ENCODE data around the gene FIGNL2.

Gene FIGNL2

DNA sequence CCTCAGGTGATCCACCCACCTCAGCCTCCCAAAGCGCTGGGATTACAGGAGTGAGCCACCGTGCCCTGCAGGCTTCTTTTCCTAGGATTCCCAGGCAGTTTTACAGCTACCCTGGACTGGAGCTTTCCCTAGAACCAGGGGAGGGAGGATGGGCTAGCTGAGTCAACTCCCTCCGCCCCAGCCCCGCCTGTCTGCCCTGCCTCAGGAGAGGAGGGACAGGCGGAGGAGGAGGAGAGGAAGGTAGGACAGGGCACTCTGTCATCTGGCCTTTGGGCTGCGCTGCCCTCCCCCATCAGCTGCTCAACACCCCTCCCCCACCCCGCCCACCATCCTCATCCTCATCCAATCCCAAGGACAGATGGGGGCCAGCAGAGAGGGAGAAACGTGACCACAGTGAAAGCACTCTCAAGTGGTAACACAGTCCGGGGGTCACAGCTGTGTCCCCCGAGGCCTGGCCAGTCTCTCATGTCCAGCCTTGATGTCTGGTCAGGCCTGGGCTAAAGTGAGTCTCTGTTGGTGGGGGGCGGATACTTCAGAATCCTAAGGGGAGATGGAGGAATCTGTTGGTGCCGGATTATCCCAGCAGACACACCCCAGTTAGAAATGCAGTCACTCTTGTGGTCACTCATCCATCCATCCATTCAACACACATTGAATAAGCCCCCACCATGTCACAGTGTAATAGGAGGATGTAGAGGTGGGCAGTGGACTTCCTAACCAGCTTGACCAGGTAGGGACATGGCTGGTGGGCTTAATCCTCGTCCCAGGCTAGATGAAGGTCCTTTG, 12.3 kb downstream of the FIGNL2 start:
- Histone ChIP-seq H3K4me3 (ENCODE audit: low read length in 2 of 2) (no peak overlapping the region), H3K9ac (ENCODE audit: low read depth, low read length, poor library complexity) (no peak overlapping the region), H2AFZ (ENCODE audit: low read length) (no peak overlapping the region), H3K14ac (ENCODE audit: low read length) (no peak overlapping the region), H3K27me3 (ENCODE audit: control insufficient read depth in 3 of 3, insufficient read depth in 3 of 3, low read depth in 1 of 3, low read length in 3 of 3) (no peaks in the 10 kb centered on the region), H3K4me1 (ENCODE audit: control insufficient read depth in 2 of 2, insufficient read depth in 1 of 2, low read depth in 1 of 2, low read length in 2 of 2) (peaks cover 28 to 67% of the 10 kb centered on the region in 2 donors), H3K4ac (ENCODE audit: low read length) (no peak overlapping the region), H3K9me3 (replicated peaks in 1 of 2; ENCODE audit: control insufficient read depth in 2 of 2, insufficient read depth in 1 of 2, low read depth in 1 of 2, low read length in 2 of 2) (no peaks in the 10 kb centered on the region), H2BK120ac (ENCODE audit: low read depth, low read length) (peak overlapping the region; percentile 35), H3K79me1 (ENCODE audit: low read depth, low read length) (peaks cover 2% of the 10 kb centered on the region), H4K8ac (ENCODE audit: low read depth, low read length) (no peak overlapping the region), H2AK5ac (ENCODE audit: low read depth, low read length) (peak overlapping the region; percentile 53), H2BK5ac (ENCODE audit: low read length) (no peak overlapping the region), H2BK15ac (ENCODE audit: low read length) (no peak overlapping the region), H4K91ac (ENCODE audit: low read depth, low read length, poor library complexity) (no peak overlapping the region), H3K18ac (ENCODE audit: low read length) (peak overlapping the region; percentile 73), H3K4me2 (ENCODE audit: insufficient read depth, low read length, poor library complexity, severe bottlenecking) (no peak overlapping the region), H3K27ac (replicated peaks; ENCODE audit: low read length) (peak overlapping the region; percentile 74), H2BK12ac (ENCODE audit: low read length) (no peak overlapping the region), H3K23ac (ENCODE audit: low read depth, low read length, poor library complexity) (no peak overlapping the region), H3K36me3 (replicated peaks in 1 of 2; ENCODE audit: control insufficient read depth in 2 of 2, insufficient read depth in 2 of 2, low read length in 2 of 2) (peaks cover 0 to 30% of the 10 kb centered on the region in 2 donors)
- WGBS, 2 donors (ENCODE audit: extremely low coverage in 2 of 2, insufficient read length in 2 of 2, insufficient replicate concordance in 1 of 2), result no CpG with 5 or more reads among the region's 13 CpGs
- no peak for DNase-seq (ENCODE audit: low spot score)

DNA sequence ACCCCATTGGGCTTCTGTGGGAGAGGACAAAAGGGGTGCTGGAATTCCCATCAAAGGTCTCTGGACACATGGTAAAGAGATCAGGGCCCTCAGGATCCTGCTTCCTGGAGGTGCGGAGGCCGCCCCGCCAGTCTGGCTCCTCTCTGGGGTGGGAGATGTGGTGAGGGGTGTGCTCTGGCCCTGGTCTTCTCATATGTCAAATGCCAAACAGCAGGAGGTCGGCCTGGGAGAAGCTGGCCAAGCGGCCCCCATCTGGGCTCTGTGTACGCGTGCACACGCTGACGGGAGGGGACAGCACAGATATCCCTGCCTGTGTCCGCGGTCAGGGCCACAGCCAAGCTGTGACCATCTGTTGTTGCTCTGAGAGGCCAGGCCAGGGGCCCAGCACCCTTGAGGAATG, 14.1 kb downstream of the FIGNL2 start:
- H2AFZ ChIP-seq (ENCODE audit: low read length), result no peak overlapping the region
- no peak overlapping the region for H2BK120ac ChIP-seq (ENCODE audit: low read depth, low read length)
- no peak overlapping the region for H2BK5ac ChIP-seq (ENCODE audit: low read length)
- no peak overlapping the region for H2BK12ac ChIP-seq (ENCODE audit: low read length)
- no peak overlapping the region for H3K4me2 ChIP-seq (ENCODE audit: insufficient read depth, low read length, poor library complexity, severe bottlenecking)
- no peak overlapping the region for H4K8ac ChIP-seq (ENCODE audit: low read depth, low read length)
- no peak overlapping the region for H3K9ac ChIP-seq (ENCODE audit: low read depth, low read length, poor library complexity)
- H3K36me3 ChIP-seq (replicated peaks in 1 of 2; ENCODE audit: control insufficient read depth in 2 of 2, insufficient read depth in 2 of 2, low read length in 2 of 2), result peaks cover 0 to 18% of the 10 kb centered on the region in 2 donors
- no peak overlapping the region for H3K23ac ChIP-seq (ENCODE audit: low read depth, low read length, poor library complexity)
- DNase-seq (ENCODE audit: low spot score), result no peak
- H2AK5ac ChIP-seq (ENCODE audit: low read depth, low read length), result peak overlapping the region; percentile 27
- H3K4me1 ChIP-seq (ENCODE audit: control insufficient read depth in 2 of 2, insufficient read depth in 1 of 2, low read depth in 1 of 2, low read length in 2 of 2), result peaks cover 34 to 63% of the 10 kb centered on the region in 2 donors
- WGBS, 2 donors (ENCODE audit: extremely low coverage in 2 of 2, insufficient read length in 2 of 2, insufficient replicate concordance in 1 of 2), result no CpG with 5 or more reads among the region's 11 CpGs
- H4K91ac ChIP-seq (ENCODE audit: low read depth, low read length, poor library complexity), result no peak overlapping the region
- no peak overlapping the region for H3K4me3 ChIP-seq (ENCODE audit: low read length in 2 of 2)
- H3K18ac ChIP-seq (ENCODE audit: low read length), result no peak overlapping the region
- H3K9me3 ChIP-seq (replicated peaks in 1 of 2; ENCODE audit: control insufficient read depth in 2 of 2, insufficient read depth in 1 of 2, low read depth in 1 of 2, low read length in 2 of 2), result no peaks in the 10 kb centered on the region
- H3K27ac ChIP-seq (replicated peaks; ENCODE audit: low read length), result no peak overlapping the region
- no peak overlapping the region for H2BK15ac ChIP-seq (ENCODE audit: low read length)
- H3K27me3 ChIP-seq (ENCODE audit: control insufficient read depth in 3 of 3, insufficient read depth in 3 of 3, low read depth in 1 of 3, low read length in 3 of 3), result no peaks in the 10 kb centered on the region
- peaks cover 2% of the 10 kb centered on the region for H3K79me1 ChIP-seq (ENCODE audit: low read depth, low read length)
- H3K14ac ChIP-seq (ENCODE audit: low read length), result no peak overlapping the region
- H3K4ac ChIP-seq (ENCODE audit: low read length), result no peak overlapping the region

DNA sequence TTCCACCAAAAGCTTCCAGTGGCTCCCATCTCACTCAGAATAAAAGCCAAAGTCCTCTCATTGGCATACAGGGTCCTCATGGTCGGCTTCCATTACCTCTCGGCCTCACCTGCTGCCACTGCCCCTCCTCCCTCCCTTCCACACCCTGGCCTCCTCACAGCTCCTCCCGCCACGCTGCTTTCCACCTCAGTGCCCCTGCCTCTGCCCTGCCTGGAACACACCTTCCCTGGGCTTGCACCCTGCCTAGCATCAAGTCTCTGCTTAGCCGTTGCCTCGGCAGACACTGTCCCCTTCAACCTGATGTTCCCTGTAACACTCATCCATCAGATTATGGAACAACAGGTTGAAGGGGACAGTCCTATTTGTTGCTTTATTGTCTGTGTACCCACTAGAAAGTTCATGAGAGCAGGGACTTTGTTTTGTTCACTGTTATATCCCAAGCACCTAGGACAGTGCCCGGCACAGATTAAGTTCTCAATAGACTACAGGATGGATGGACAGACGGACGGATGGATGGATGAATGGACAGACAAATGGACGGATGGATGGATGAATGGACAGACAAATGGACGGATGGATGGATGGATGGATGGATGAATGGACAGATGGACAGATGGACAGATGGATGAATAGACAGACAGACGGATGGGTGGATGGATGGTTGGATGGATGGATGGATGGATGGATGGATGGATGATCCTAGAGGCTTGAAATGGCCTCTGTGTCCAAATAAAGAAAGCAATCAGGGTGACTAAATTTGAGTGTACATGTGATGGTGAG, 14.9 kb downstream of the FIGNL2 start:
- no peak overlapping the region for H2BK5ac ChIP-seq (ENCODE audit: low read length)
- H4K8ac ChIP-seq (ENCODE audit: low read depth, low read length), result no peak overlapping the region
- H3K4me3 ChIP-seq (ENCODE audit: low read length in 2 of 2), result no peak overlapping the region
- no peak for DNase-seq (ENCODE audit: low spot score)
- H3K27ac ChIP-seq (replicated peaks; ENCODE audit: low read length), result no peak overlapping the region
- H3K9ac ChIP-seq (ENCODE audit: low read depth, low read length, poor library complexity), result no peak overlapping the region
- H4K91ac ChIP-seq (ENCODE audit: low read depth, low read length, poor library complexity), result peak overlapping the region; percentile 12
- peaks cover 38 to 62% of the 10 kb centered on the region in 2 donors for H3K4me1 ChIP-seq (ENCODE audit: control insufficient read depth in 2 of 2, insufficient read depth in 1 of 2, low read depth in 1 of 2, low read length in 2 of 2)
- no peak overlapping the region for H2BK12ac ChIP-seq (ENCODE audit: low read length)
- no peak overlapping the region for H3K14ac ChIP-seq (ENCODE audit: low read length)
- no CpG with 5 or more reads among the region's 12 CpGs for WGBS, 2 donors (ENCODE audit: extremely low coverage in 2 of 2, insufficient read length in 2 of 2, insufficient replicate concordance in 1 of 2)
- peaks cover 0 to 16% of the 10 kb centered on the region in 2 donors for H3K36me3 ChIP-seq (replicated peaks in 1 of 2; ENCODE audit: control insufficient read depth in 2 of 2, insufficient read depth in 2 of 2, low read length in 2 of 2)
- H2AFZ ChIP-seq (ENCODE audit: low read length), result no peak overlapping the region
- H3K23ac ChIP-seq (ENCODE audit: low read depth, low read length, poor library complexity), result no peak overlapping the region
- no peaks in the 10 kb centered on the region for H3K9me3 ChIP-seq (replicated peaks in 1 of 2; ENCODE audit: control insufficient read depth in 2 of 2, insufficient read depth in 1 of 2, low read depth in 1 of 2, low read length in 2 of 2)
- H2BK15ac ChIP-seq (ENCODE audit: low read length), result no peak overlapping the region
- H3K27me3 ChIP-seq (ENCODE audit: control insufficient read depth in 3 of 3, insufficient read depth in 3 of 3, low read depth in 1 of 3, low read length in 3 of 3), result no peaks in the 10 kb centered on the region
- no peak overlapping the region for H3K18ac ChIP-seq (ENCODE audit: low read length)
- H2BK120ac ChIP-seq (ENCODE audit: low read depth, low read length), result no peak overlapping the region
- H3K4me2 ChIP-seq (ENCODE audit: insufficient read depth, low read length, poor library complexity, severe bottlenecking), result no peak overlapping the region
- peaks cover 2% of the 10 kb centered on the region for H3K79me1 ChIP-seq (ENCODE audit: low read depth, low read length)
- H3K4ac ChIP-seq (ENCODE audit: low read length), result no peak overlapping the region
- peak overlapping the region; percentile 27 for H2AK5ac ChIP-seq (ENCODE audit: low read depth, low read length)
